SK-N-SH treated with all-trans-retinoic acid at 6 μM for 48 hours (cell line): Measurements from ENCODE around the gene NKPD1.
A peak's percentile ranks its signal among the peaks of the same experiment; 100 is the strongest.

Experiments
- ATAC-seq: fragments of 200-7000 bp; cut with Tn5 transposase; 3 replicates; pipeline ENCODE4 v1.9.1; 2020; ENCODE audit warnings: mild to moderate bottlenecking, moderate library complexity
- BACH2 ChIP-seq: fragments of 250-450 bp; sonication (Bioruptor Pico); IDR thresholded peaks from 2 replicates; pipeline ENCODE4 v1.9.0; 2021; ENCODE audit warnings: mild to moderate bottlenecking, borderline replicate concordance
- CREB5 ChIP-seq: fragments of 250-450 bp; sonication (Bioruptor Pico); IDR thresholded peaks from 2 replicates; pipeline ENCODE4 v1.5.1; 2020; ENCODE audit warnings: low read depth, mild to moderate bottlenecking, moderate library complexity
- CSDC2 ChIP-seq: fragments of 250-450 bp; sonication (Bioruptor Pico); IDR thresholded peaks from 2 replicates; pipeline ENCODE4 v1.5.0; 2020; ENCODE audit warnings: mild to moderate bottlenecking, moderate library complexity
- CSRNP3 ChIP-seq: fragments of 250-450 bp; sonication (Bioruptor Pico); IDR thresholded peaks from 2 replicates; pipeline ENCODE4 v1.5.1; 2021; ENCODE audit warnings: mild to moderate bottlenecking, moderate library complexity
- ESRRG ChIP-seq: fragments of 250-450 bp; sonication (Bioruptor Pico); IDR thresholded peaks from 2 replicates; pipeline ENCODE4 v1.6.1; 2021; ENCODE audit warnings: mild to moderate bottlenecking
- GLIS3 ChIP-seq: fragments of 250-450 bp; sonication (Bioruptor Pico); IDR thresholded peaks from 2 replicates; pipeline ENCODE4 v1.5.0; 2020; ENCODE audit warnings: mild to moderate bottlenecking, moderate library complexity
- OSR1 ChIP-seq: fragments of 250-450 bp; sonication (Bioruptor Pico); IDR thresholded peaks from 2 replicates; pipeline ENCODE4 v1.8.0; 2022; ENCODE audit warnings: moderate library complexity, mild to moderate bottlenecking, inconsistent platforms
- PATZ1 ChIP-seq: fragments of 250-450 bp; sonication (Bioruptor Pico); IDR thresholded peaks from 2 replicates; pipeline ENCODE4 v1.8.0; 2020; ENCODE audit warnings: mild to moderate bottlenecking, moderate library complexity, borderline replicate concordance
- POU6F1 ChIP-seq: fragments of 250-450 bp; sonication (Bioruptor Pico); IDR thresholded peaks from 2 replicates; pipeline ENCODE4 v1.8.0; 2021; ENCODE audit warnings: low read depth, mild to moderate bottlenecking, moderate library complexity, borderline replicate concordance
- RARB ChIP-seq: fragments of 250-450 bp; sonication (Bioruptor Pico); IDR thresholded peaks from 2 replicates; pipeline ENCODE4 v1.8.0; 2021; ENCODE audit warnings: mild to moderate bottlenecking, moderate library complexity
- SNAI2 ChIP-seq: fragments of 250-450 bp; sonication (Bioruptor Pico); IDR thresholded peaks from 2 replicates; pipeline ENCODE4 v1.5.0; 2020; ENCODE audit warnings: mild to moderate bottlenecking, moderate library complexity
- TCF4 ChIP-seq: fragments of 250-450 bp; sonication (Bioruptor Pico); IDR thresholded peaks from 2 replicates; pipeline ENCODE4 v1.8.0; 2021; ENCODE audit warnings: mild to moderate bottlenecking, moderate library complexity, borderline replicate concordance
- TOX ChIP-seq: fragments of 250-450 bp; sonication (Bioruptor Pico); IDR thresholded peaks from 2 replicates; pipeline ENCODE4 v1.8.0; 2021; ENCODE audit warnings: mild to moderate bottlenecking, moderate library complexity, borderline replicate concordance
- TSHZ2 ChIP-seq: fragments of 250-450 bp; sonication (Bioruptor Pico); IDR thresholded peaks from 2 replicates; pipeline ENCODE4 v1.5.0; 2020; ENCODE audit warnings: mild to moderate bottlenecking, moderate library complexity
- ZFP3 ChIP-seq: fragments of 250-450 bp; sonication (Bioruptor Pico); IDR thresholded peaks from 2 replicates; pipeline ENCODE4 v1.5.0; 2020; ENCODE audit warnings: mild to moderate bottlenecking, moderate library complexity
- ZFP30 ChIP-seq: fragments of 450-650 bp; formaldehyde crosslinking; IDR thresholded peaks from 2 replicates; pipeline ENCODE4 v1.5.0; 2022; ENCODE audit warnings: mild to moderate bottlenecking, moderate library complexity
- ZNF565 ChIP-seq: fragments of 450-650 bp; formaldehyde crosslinking; conservative IDR thresholded peaks from 2 replicates; pipeline ENCODE4 v1.5.0; 2020; ENCODE audit warnings: low read depth, mild to moderate bottlenecking, moderate library complexity
- ZNF70 ChIP-seq: fragments of 450-650 bp; formaldehyde crosslinking; IDR thresholded peaks from 2 replicates; pipeline ENCODE4 v1.5.0; 2020; ENCODE audit warnings: mild to moderate bottlenecking, moderate library complexity
- ZNF8 ChIP-seq: fragments of 450-650 bp; formaldehyde crosslinking; IDR thresholded peaks from 2 replicates; pipeline ENCODE4 v1.5.0; 2020; ENCODE audit warnings: mild to moderate bottlenecking, moderate library complexity

The NKPD1 gene

GRCh38 chr19:45154064-45154827, 6.5 kb downstream of the NKPD1 start:
- no peak; the same call in 2 of the 3 replicates for ATAC-seq
- TF ChIP-seq TOX (CRISPR knock-in tag): no peak
- TF ChIP-seq ZFP3 (CRISPR knock-in tag): no peak
- no peak for TF ChIP-seq CREB5 (CRISPR knock-in tag)
- no peak for TF ChIP-seq ZNF70
- TF ChIP-seq ESRRG (CRISPR knock-in tag): no peak
- TF ChIP-seq TSHZ2 (CRISPR knock-in tag): no peak
- no peak for TF ChIP-seq OSR1 (CRISPR knock-in tag)
- TF ChIP-seq ZNF565 (CRISPR knock-in tag): no peak
- TF ChIP-seq ZNF8 (CRISPR knock-in tag): no peak
- TF ChIP-seq GLIS3 (CRISPR knock-in tag): no peak
- no peak for TF ChIP-seq RARB (CRISPR knock-in tag)

- TF ChIP-seq ZNF565 (CRISPR knock-in tag) (no peak), ESRRG (CRISPR knock-in tag) (no peak), TSHZ2 (CRISPR knock-in tag) (no peak), ZFP3 (CRISPR knock-in tag) (no peak), CREB5 (CRISPR knock-in tag) (no peak), RARB (CRISPR knock-in tag) (no peak), SNAI2 (no peak), POU6F1 (no peak), ZNF70 (no peak), ZFP30 (CRISPR knock-in tag) (no peak), CSDC2 (no peak), CSRNP3 (CRISPR knock-in tag) (no peak), TCF4 (no peak), GLIS3 (CRISPR knock-in tag) (no peak), OSR1 (CRISPR knock-in tag) (no peak), BACH2 (CRISPR knock-in tag) (no peak), PATZ1 (no peak), TOX (CRISPR knock-in tag) (no peak)
- TF ChIP-seq, all 23 proteins: peak for 0
- peak; percentile 48 for ATAC-seq
Observed at GRCh38 chr19:45153339-45154063, 7.3 kb downstream of the NKPD1 start.
